Fibroblast of pulmonary artery (primary cell): ENCODE data around the gene PLEKHM3.
A peak's percentile ranks its signal among the peaks of the same experiment; 100 is the strongest.

Source experiments
- DNase-seq: peaks from one replicate; pipeline ENCODE4 v3.0.0-alpha.2; 2010; ENCODE audit warnings: low read depth
- H3K4me3 ChIP-seq: replicated peaks from 2 replicates; pipeline ENCODE4 v1.5.1; 2011; ENCODE audit warnings: low read depth, mild to moderate bottlenecking, control low read depth, low read length, moderate library complexity
- TF ChIP-seq, protein P1 (sequence below): IDR thresholded peaks from 2 replicates; pipeline ENCODE4 v1.5.1; 2011; ENCODE audit warnings: mild to moderate bottlenecking, control low read depth, low read length, inconsistent platforms; ENCODE audit errors: missing control alignments

The PLEKHM3 gene, protein sequence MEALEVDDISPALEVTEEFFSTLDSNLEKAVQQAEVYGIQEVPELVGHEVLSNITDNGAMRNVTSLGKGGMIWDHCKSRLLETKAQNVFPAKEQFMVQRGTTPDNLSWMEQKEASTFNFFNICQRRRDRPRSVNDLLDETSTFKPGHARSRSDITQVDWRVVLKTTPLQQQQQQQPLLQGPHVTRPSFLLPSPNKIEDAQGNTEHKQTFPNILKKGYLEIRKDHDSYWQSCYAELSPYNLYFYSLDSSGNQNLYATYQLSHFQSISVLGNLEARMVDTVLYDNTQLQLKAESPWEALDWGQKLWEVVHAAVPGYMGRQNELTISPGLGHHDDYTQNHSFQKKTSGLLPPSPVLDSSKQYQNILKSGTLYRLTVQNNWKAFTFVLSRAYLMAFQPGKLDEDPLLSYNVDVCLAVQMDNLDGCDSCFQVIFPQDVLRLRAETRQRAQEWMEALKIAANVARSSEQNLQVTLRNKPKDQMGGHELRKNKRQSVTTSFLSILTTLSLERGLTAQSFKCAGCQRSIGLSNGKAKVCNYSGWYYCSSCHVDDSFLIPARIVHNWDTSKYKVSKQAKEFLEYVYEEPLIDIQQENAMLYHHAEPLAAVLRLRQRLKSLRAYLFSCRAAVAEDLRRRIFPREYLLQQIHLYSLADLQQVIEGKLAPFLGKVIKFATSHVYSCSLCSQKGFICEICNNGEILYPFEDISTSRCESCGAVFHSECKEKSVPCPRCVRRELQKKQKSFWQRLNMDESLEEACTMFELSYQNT

DNA sequence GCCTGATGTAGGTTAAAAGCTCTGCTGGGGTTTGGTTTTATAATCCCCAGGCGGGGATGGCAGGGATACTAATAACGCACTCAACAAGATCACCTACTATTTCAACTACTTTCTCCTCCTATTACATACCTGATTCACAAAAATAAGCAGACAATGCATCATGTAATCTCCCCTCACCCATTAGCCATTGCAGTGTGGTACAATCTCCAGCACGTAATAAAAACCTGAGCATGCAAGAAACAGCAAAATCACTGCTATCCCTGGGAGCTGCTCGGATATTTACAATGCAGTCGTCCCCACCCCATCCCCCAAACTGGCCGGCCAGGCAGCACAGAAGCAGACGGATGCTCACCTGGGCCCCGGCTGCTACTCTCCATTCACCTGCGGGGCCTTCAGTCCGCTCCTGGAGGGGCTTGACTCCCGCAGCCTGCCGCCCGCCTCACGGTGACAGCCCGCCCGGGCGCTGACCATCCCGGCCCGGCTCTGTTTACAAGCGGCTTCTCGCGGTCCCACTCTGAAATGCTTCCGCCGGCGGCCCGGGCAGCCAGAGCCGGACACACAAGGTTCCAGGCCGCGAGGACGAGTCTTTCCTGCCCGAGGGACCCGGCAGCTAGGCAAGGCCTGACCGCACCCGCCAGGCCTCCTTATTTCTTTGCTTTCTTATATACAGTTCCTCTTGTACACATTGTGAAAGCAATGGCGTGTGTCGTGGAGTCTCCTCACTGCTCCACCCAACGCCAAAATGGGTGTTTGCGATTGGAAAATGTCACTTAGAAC is at the start of gene PLEKHM3:
TSS of gene PLEKHM3 (minus strand) at position 491 of the 777 bp plus-strand sequence. CDS start 23,888 bp downstream, outside the sequence.
- TF ChIP-seq, protein P1, sequence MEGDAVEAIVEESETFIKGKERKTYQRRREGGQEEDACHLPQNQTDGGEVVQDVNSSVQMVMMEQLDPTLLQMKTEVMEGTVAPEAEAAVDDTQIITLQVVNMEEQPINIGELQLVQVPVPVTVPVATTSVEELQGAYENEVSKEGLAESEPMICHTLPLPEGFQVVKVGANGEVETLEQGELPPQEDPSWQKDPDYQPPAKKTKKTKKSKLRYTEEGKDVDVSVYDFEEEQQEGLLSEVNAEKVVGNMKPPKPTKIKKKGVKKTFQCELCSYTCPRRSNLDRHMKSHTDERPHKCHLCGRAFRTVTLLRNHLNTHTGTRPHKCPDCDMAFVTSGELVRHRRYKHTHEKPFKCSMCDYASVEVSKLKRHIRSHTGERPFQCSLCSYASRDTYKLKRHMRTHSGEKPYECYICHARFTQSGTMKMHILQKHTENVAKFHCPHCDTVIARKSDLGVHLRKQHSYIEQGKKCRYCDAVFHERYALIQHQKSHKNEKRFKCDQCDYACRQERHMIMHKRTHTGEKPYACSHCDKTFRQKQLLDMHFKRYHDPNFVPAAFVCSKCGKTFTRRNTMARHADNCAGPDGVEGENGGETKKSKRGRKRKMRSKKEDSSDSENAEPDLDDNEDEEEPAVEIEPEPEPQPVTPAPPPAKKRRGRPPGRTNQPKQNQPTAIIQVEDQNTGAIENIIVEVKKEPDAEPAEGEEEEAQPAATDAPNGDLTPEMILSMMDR, result no peak
- peak within 1 kb of the TSS; percentile 71 for H3K4me3 ChIP-seq
- peak; percentile 90 for DNase-seq

DNA sequence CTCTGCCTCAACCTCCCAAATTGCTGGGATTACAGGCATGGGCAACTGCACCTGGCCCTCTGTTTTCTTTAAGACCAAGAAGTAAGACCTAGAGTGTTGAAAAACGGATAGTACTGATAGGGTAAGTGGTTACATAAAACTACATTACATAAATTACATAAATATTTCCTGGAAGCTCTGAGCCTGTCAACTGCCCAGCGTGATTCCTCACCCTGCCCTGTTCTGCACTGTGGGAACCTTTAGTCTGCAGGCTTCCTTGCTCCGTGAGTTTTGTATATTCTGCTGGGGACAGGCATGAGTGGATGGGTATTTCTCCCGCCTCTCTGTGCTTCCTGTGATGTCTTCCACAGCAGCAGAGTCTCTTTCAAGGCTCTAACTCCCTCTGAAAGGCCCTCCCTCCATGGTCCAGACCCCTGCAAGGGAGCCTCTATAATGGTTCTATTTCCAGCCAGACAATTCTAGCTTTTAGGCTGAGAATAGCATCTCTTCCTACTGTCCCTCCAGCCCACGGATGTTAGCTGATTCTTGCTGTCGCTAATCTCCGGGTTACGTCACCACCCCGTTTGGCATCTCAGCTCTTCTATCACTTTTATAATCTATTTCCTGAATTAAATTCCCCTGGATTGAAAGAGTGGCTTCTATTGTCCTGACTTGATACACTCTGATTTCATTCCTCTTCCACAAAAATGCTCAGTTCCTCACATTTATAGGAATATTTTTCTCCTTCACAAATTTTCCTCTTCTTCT is 49.5 kb upstream of the PLEKHM3 start:
- DNase-seq, result no peak
- TF ChIP-seq, protein P1, result no peak
- H3K4me3 ChIP-seq, result no peak overlapping the region

DNA sequence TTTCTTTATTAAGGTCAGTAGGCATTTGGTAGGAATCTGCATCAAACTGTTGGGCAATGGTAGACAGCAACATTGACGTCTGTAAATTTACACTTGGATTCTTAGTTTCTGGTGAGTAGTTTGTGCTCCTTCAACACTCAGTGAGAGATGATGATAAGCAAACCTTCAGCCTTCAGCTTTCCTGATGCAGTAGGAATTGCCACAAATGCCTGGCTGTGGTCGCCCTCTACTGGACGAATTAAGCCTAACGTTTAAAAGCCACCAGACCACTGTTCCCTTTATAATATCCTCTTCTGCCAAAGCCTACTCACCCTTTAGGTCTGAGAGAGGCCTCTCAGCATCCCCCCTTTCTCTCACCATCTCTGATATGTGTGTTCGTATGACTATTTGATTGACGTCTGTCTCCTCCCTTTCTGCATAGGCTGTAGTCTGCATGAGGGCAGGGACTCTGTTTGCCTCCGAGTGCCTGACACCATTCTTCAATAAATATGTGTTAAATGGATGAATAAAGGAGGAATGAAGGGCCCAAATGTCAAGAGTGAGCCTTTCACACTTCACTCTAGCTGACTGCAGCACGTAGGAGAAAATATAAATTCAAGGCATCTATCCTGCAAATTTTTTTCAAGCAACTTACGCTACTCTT is 47.0 kb upstream of the PLEKHM3 start:
- TF ChIP-seq, protein P1, result peak; percentile 85
- no peak overlapping the region for H3K4me3 ChIP-seq
- peak; percentile 80 for DNase-seq

DNA sequence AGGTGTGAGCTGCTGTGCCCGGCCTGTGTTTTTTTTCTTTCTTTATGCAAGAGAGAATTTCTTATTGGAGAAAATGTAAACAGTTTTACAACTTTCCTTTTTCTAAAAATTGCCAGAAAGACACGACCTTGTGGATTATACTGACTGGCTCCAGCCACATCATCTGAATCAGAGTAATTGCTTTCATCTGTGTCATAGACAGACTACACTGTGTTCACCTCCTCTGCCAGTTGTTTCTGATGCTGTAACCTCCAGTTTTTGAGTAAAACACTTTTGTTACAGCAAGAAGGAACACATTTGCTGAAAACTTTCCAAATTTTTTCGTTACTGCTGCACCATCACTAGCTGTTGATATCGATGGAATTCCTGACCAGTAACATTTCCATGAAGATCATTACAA is 43.9 kb upstream of the PLEKHM3 start:
- DNase-seq, result no peak
- TF ChIP-seq, protein P1, result no peak
- no peak overlapping the region for H3K4me3 ChIP-seq

DNA sequence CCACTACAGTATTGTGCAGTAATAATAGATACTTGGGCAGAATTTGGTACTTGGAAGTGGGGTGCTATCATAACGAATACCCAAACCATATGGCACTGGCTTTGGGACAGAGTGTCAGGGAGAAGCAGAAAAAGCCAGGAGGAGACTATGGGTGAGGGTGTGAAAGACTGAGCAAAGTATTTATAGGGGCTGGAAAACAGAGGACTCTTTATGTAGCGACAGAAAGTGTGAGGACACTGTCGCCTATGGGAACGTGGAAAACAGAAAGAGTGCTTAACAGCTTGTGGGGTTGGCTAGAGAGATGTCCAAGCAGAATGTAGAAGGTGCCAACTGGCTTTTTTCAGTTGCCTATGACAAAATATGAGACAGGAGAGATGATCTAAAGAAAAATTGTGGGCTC is 40.7 kb upstream of the PLEKHM3 start:
- DNase-seq, result no peak
- TF ChIP-seq, protein P1, result no peak
- no peak overlapping the region for H3K4me3 ChIP-seq

DNA sequence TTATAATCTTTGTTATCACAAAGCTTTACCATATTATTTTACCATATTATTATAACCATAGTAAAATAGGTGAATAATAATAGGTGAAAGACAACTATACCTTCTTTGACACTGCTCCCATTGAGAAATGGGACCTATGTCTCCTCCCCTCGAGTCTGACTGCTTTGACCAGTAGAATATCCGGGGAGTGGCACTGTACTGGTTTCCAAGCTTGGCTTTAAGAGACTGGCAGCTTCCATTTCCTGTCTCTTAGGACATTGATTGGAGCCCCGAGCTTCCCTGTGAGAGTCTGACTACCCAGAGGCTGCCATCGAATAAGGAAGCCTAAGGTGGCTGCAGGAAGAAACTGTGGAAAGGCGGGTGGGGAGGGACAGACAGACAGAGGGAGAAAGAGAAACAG is 40.1 kb upstream of the PLEKHM3 start:
- H3K4me3 ChIP-seq, result no peak overlapping the region
- TF ChIP-seq, protein P1, result no peak
- DNase-seq, result no peak
